Posterior cingulate gyrus (tissue), 11 donors: ENCODE data around the gene CHID1.

Experiments
- DNase-seq, 10 donors: peaks; one replicate each; pipeline versions ENCODE4 v3.0.0 to v3.0.0-alpha.2; 2020 to 2021; ENCODE audit warnings: mixed read lengths in 3 of 10
- intact Hi-C: fragments of 100-400 bp; cut with DNase I; formaldehyde crosslinking; loops from one replicate; pipeline ENCODE4 v1.15.1; 2023

Gene CHID1

GRCh38 chr11:911890-912219 lies 1.2 kb upstream of the CHID1 start:
- DNase-seq, result no peak
- intact Hi-C loops, result loop anchor here (2.0 kb wide), 1 partner anchor 13 kb away; the partner anchor contains the start of gene AP2A2

- intact Hi-C loops, result loop anchor here (2.0 kb wide), 1 partner anchor 14 kb away; the partner anchor contains the start of gene AP2A2
- peak in 4 of 10 donors; percentile 39 to 90 (median 45) for DNase-seq
Measured at GRCh38 chr11:911031-911889, 650 bp upstream of the CHID1 start.

GRCh38 chr11:910044-910588 lies 494 bp downstream of the CHID1 start:
- DNase-seq, result no peak
- intact Hi-C loops, result loop anchor here (2.0 kb wide), 1 partner anchor 15 kb away; the partner anchor contains the start of gene AP2A2

- DNase-seq, result no peak
- intact Hi-C loops, result no loop called here
Measured at GRCh38 chr11:909406-909805, 1.2 kb downstream of the CHID1 start.

GRCh38 chr11:908273-908672 lies 2.3 kb downstream of the CHID1 start:
- intact Hi-C loops, result no loop called here
- DNase-seq, result no peak

- intact Hi-C loops, result no loop called here
- DNase-seq, result no peak
Measured at GRCh38 chr11:907668-908067, 2.9 kb downstream of the CHID1 start.

GRCh38 chr11:905952-906351 lies 4.7 kb downstream of the CHID1 start:
- intact Hi-C loops, result no loop called here
- DNase-seq, result no peak

GRCh38 chr11:904380-904779 lies 6.2 kb downstream of the CHID1 start:
- intact Hi-C loops, result no loop called here
- DNase-seq, result peak in 1 of 10 donors; percentile 65

- no peak for DNase-seq
- intact Hi-C loops, result no loop called here
Measured at GRCh38 chr11:901452-902061, 9.1 kb downstream of the CHID1 start.

GRCh38 chr11:900545-900944 lies 10.1 kb downstream of the CHID1 start:
- DNase-seq, result no peak
- intact Hi-C loops, result no loop called here

GRCh38 chr11:899724-900123 lies 10.9 kb downstream of the CHID1 start:
- intact Hi-C loops, result no loop called here
- DNase-seq, result peak in 1 of 10 donors; percentile 75

GRCh38 chr11:898540-899190 lies 11.9 kb downstream of the CHID1 start:
- intact Hi-C loops, result no loop called here
- DNase-seq, result no peak

- intact Hi-C loops, result no loop called here
- no peak for DNase-seq
Measured at GRCh38 chr11:898143-898511, 12.5 kb downstream of the CHID1 start.

GRCh38 chr11:897253-898142 lies 13.1 kb downstream of the CHID1 start:
- intact Hi-C loops, result no loop called here
- peak in 1 of 10 donors; percentile 66 for DNase-seq

- DNase-seq, result peak in 1 of 10 donors; percentile 59
- intact Hi-C loops, result no loop called here
Measured at GRCh38 chr11:895331-896110, 15.1 kb downstream of the CHID1 start.

- intact Hi-C loops, result no loop called here
- peak in 1 of 10 donors; percentile 65 for DNase-seq
Measured at GRCh38 chr11:894575-895201, 15.9 kb downstream of the CHID1 start.

- DNase-seq, result peak in 1 of 10 donors; percentile 77
- intact Hi-C loops, result no loop called here
Measured at GRCh38 chr11:893008-893654, 17.5 kb downstream of the CHID1 start.

GRCh38 chr11:890794-891540 lies 19.6 kb downstream of the CHID1 start:
- intact Hi-C loops, result no loop called here
- DNase-seq, result peak in 1 of 10 donors; percentile 86
